ENCODE results near the gene NOLC1.

- TF ChIP-seq POLR2A (IDR thresholded peaks at IDR 0.05; ENCODE audit: low read length), result no peak
- TF ChIP-seq GATA1 (IDR thresholded peaks at IDR 0.05; ENCODE audit: low read depth, low read length), result no peak
Observed at GRCh38 chr10:102131286-102132170, 20.7 kb upstream of the NOLC1 start.
